HG03565 (cell line): ENCODE data around the gene KLHL41.
"Not testable (repeated sequence)": the region's sequence is repeated elsewhere in the genome, so short reads cannot be mapped to it uniquely, and the experiment has no call there.

Experiments
- ATAC-seq: cut with Tn5 transposase; IDR thresholded peaks from one replicate; pipeline ENCODE4 v1.9.1; 2021; ENCODE audit warnings: mild to moderate bottlenecking, moderate library complexity; ENCODE audit not compliant: unreplicated experiment

The KLHL41 gene

GRCh38 chr2:169507698-169508097 lies 1.8 kb upstream of the KLHL41 start:
- ATAC-seq, result no peak

DNA sequence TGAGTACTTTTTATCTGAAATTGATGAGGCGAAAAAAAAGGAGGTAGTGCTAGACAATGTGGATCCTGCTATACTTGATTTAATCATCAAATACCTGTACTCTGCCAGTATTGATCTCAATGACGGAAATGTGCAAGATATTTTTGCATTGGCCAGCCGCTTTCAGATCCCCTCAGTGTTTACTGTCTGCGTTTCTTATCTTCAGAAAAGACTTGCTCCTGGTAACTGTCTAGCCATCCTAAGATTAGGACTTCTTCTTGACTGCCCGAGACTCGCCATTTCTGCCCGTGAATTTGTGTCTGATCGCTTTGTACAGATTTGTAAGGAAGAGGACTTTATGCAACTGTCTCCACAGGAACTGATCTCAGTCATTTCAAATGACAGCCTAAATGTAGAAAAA lies 453 bp downstream of the KLHL41 start:
- no peak for ATAC-seq

GRCh38 chr2:169510496-169510895 lies 994 bp downstream of the KLHL41 start:
- no peak for ATAC-seq

GRCh38 chr2:169511818-169512217 lies 2.3 kb downstream of the KLHL41 start:
- ATAC-seq, result no peak

- ATAC-seq, result no peak
Measured at GRCh38 chr2:169512525-169512924, 3.0 kb downstream of the KLHL41 start.

DNA sequence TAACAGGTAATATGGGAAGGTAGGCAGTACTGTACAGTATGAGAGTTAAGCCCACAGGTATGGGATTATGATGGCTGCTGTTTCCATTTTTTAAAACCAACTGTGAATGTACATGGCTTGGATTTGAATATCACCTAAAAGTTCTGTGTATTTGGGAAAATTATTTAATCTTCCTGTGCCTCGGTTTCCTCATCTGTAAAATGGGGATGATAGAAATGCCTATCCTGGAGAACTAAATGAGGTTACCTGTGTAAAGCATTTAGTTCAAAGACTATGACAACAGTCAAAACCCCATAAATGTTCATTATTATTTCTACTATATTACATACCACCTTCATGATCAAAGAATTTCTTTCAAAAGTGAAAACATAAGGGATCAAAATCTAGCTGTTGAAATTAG lies 3.6 kb downstream of the KLHL41 start:
- ATAC-seq, result no peak

- ATAC-seq, result no peak
Measured at GRCh38 chr2:169513926-169514325, 4.4 kb downstream of the KLHL41 start.

GRCh38 chr2:169514758-169515157 lies 5.3 kb downstream of the KLHL41 start:
- ATAC-seq, result not testable (repeated sequence)

DNA sequence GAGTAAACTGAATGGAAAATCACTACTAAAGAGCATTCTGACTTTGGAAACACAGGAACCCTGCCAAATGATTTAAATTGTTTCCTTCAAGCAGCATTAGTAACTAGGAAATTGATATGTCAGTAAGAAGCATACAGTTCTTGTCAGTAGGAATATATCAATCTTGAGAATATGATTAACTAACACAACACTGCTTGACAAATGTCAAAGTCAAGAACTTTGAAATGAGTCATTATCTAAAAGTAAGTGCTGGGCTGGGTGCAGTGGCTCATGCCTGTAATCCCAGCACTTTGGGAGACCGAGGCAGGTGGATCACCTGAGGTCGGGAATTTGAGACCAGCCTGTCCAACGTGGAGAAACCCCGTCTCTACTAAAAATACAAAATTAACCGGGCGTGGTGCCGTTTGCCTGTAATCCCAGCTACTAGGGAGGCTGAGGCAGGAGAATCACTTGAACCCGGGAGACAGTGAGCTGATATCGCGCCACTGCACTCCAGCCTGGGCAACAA lies 7.0 kb downstream of the KLHL41 start:
- ATAC-seq, result not testable (repeated sequence)

- no peak for ATAC-seq
Measured at GRCh38 chr2:169520896-169521295, 11.4 kb downstream of the KLHL41 start.

GRCh38 chr2:169523681-169524080 lies 14.2 kb downstream of the KLHL41 start:
- no peak for ATAC-seq

DNA sequence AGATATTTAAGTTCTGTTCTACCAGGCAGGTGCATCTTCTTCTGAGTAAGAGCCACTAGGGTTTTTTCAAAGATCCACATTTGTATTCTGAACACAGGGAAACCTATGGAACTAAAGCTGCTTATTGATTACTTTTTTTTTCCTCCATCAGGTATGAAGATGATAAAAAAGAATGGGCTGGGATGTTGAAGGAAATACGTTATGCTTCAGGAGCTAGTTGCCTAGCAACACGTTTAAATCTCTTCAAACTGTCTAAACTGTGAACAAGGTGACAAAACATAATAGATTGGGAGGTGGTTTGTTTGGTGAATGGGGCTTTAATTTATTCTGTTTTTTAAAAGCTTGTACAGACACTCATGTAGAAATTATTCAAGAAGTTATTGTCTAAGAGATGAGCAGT lies 15.9 kb downstream of the KLHL41 start:
- ATAC-seq, result no peak

GRCh38 chr2:169526451-169526850 lies 16.9 kb downstream of the KLHL41 start:
- ATAC-seq, result no peak

- peak; percentile 84 for ATAC-seq
Measured at GRCh38 chr2:169528271-169528701, 18.8 kb downstream of the KLHL41 start.

GRCh38 chr2:169539460-169539859 lies 30.0 kb downstream of the KLHL41 start:
- not testable (repeated sequence) for ATAC-seq

DNA sequence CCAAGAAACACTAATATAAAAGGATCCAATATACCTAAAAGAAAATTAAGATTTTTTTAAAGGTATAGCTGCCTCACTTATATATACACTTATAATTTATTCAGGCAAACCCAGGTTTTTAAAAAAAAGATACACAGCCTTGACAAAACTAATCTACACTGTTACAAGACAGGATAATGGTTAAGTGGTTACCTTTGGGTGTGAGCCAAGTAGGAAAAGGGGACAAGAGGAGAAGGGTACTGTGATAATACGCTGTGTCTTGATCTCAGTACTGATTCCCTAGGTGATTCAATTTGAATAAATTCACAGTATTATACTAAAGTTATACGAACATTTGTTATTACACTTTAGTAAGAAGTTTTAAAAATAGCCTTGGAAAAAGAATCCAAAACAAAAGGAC lies 30.6 kb downstream of the KLHL41 start:
- no peak for ATAC-seq

DNA sequence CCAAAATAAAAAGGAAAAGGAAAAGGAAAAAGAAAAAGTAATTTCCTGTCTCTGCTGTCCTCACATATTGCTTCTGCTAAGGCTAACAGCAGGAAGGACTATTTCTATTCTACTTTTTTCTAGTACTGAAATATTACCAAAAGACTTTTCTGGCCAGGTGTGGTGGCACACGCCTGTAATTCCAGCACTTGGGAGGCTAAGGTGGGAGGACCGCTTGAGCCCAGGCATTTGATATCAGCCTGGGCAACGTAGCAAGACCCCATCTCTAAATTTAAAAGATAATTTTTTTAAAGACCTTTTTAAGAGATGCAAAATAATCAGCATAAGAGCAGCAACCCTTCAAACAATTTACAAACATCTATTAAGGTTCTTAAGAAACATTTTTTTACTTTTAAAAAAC lies 32.9 kb downstream of the KLHL41 start:
- no peak for ATAC-seq

- ATAC-seq, result no peak
Measured at GRCh38 chr2:169546756-169547155, 37.3 kb downstream of the KLHL41 start.

GRCh38 chr2:169561364-169561763 lies 51.9 kb downstream of the KLHL41 start:
- no peak for ATAC-seq

- ATAC-seq, result not testable (repeated sequence)
Measured at GRCh38 chr2:169562084-169562483, 52.6 kb downstream of the KLHL41 start.

- ATAC-seq, result no peak
Measured at GRCh38 chr2:169562519-169562918, 53.0 kb downstream of the KLHL41 start.

- no peak for ATAC-seq
Measured at GRCh38 chr2:169565686-169566085, 56.2 kb downstream of the KLHL41 start.

DNA sequence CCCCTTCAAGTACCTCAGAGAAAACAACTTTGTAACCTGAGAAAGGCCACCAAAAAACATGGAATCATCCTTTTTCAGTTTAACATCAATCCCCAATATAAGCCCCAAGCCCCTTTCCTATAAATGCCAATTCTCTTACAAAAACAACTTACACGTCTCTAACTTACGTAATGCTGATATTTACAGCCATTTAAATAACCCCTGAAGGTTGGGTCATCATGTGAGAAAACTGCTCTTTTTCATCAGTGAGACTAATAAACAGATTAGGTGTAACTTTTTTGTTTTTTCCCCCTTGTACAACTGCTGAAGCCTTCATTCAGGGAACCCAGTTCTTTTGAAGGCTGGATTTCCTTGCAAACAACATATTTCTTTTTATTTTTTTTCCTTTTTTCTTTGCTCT lies 60.4 kb downstream of the KLHL41 start:
- no peak for ATAC-seq
